H1 (cell line): ENCODE data around the gene HTATSF1. TPM values are rescaled to one million over a fixed set of nuclear protein-coding genes. Genes with fewer than 3 reads are reported as not detected.

Experiments
- CTCF ChIA-PET: fragments of 300-600 bp; sonication (Branson Sonifier 250); formaldehyde crosslinking; loops from one replicate; lab custom pipeline; 2021; ENCODE audit not compliant: partially characterized antibody; lab: Charles Lee
- POLR2A ChIA-PET: fragments of 300-600 bp; sonication (Branson Sonifier 250); formaldehyde crosslinking; loops from one replicate; lab custom pipeline; 2021; ENCODE audit warnings: inconsistent platforms; ENCODE audit not compliant: partially characterized antibody; lab: Charles Lee
- DNase-seq, 2 experiments: peaks; one replicate each; pipeline versions ENCODE4 v3.0.0 to v3.0.0-alpha.2; 2010 to 2022; ENCODE audit warnings: low spot score in 2 of 2, low read depth in 1 of 2, mixed read lengths in 1 of 2
- FAIRE-seq: peaks from 2 replicates; lab custom pipeline; 2011; peaks lifted over from hg19 to GRCh38; lab: Jason Lieb, UNC
- H2AFZ ChIP-seq: 2 replicates; pipeline ENCODE4 v1.8.1; 2012; ENCODE audit warnings: low read length, inconsistent platforms
- H2AK5ac ChIP-seq: 2 replicates; pipeline ENCODE4 v1.6.1; 2013; ENCODE audit warnings: low read depth, low read length
- H2BK120ac ChIP-seq: replicated peaks from 2 replicates; pipeline ENCODE3; 2013; ENCODE audit warnings: low read depth, low read length, inconsistent platforms
- H2BK12ac ChIP-seq: 2 replicates; pipeline ENCODE4 v1.6.1; 2013; ENCODE audit warnings: low read depth, low read length
- H2BK15ac ChIP-seq: 2 replicates; pipeline ENCODE4 v1.6.1; 2013; ENCODE audit warnings: low read length
- H2BK20ac ChIP-seq: 2 replicates; pipeline ENCODE4 v1.6.1; 2013; ENCODE audit warnings: low read length
- H2BK5ac ChIP-seq: 2 replicates; pipeline ENCODE4 v1.6.1; 2013; ENCODE audit warnings: low read depth, low read length
- H3K14ac ChIP-seq: 2 replicates; pipeline ENCODE4 v1.6.1; 2013; ENCODE audit warnings: inconsistent platforms; ENCODE audit not compliant: insufficient read length
- H3K18ac ChIP-seq: 2 replicates; pipeline ENCODE4 v1.6.1; 2013; ENCODE audit warnings: low read length; ENCODE audit errors: extremely low read depth
- H3K23ac ChIP-seq: 2 replicates; pipeline ENCODE4 v1.6.1; 2013; ENCODE audit warnings: inconsistent platforms; ENCODE audit not compliant: insufficient read length
- H3K23me2 ChIP-seq: 2 replicates; pipeline ENCODE4 v1.6.1; 2013; ENCODE audit warnings: low read depth, low read length
- H3K27ac ChIP-seq: 2 replicates; pipeline ENCODE4 v1.6.1; 2011; ENCODE audit warnings: low read depth, low read length, inconsistent platforms
- H3K27me3 ChIP-seq, 4 experiments: replicated peaks in 1 of 4; 1 replicate in 1 of 4; 2 replicates in 3 of 4; pipeline versions ENCODE4 v1.6.1 to v1.8.1; 2011 to 2013; ENCODE audit warnings: low read length in 3 of 4, mild to moderate bottlenecking in 3 of 4, inconsistent platforms in 2 of 4, mixed read lengths in 2 of 4, moderate library complexity in 1 of 4; ENCODE audit not compliant: control insufficient read depth in 3 of 4, insufficient read depth in 3 of 4; ENCODE audit errors: extremely low read depth in 1 of 4
- H3K36me3 ChIP-seq, 4 experiments: 2 replicates each; pipeline versions ENCODE4 v1.6.1 to v1.8.1; 2011 to 2013; ENCODE audit warnings: mild to moderate bottlenecking in 4 of 4, low read length in 3 of 4, moderate library complexity in 2 of 4, control low read depth in 1 of 4, inconsistent platforms in 1 of 4; ENCODE audit not compliant: insufficient read depth in 4 of 4, control insufficient read depth in 2 of 4
- H3K4ac ChIP-seq: replicated peaks from 2 replicates; pipeline ENCODE3; 2013; ENCODE audit warnings: low read length, low read depth, mixed read lengths, inconsistent platforms; ENCODE audit not compliant: insufficient read length
- H3K4me1 ChIP-seq, 4 experiments: replicated peaks in 1 of 4; 1 replicate in 1 of 4; 2 replicates in 3 of 4; pipeline versions ENCODE4 v1.6.1 to v1.8.1; 2011 to 2013; ENCODE audit warnings: low read length in 3 of 4, inconsistent platforms in 2 of 4, mixed read lengths in 1 of 4; ENCODE audit not compliant: insufficient read depth in 4 of 4, control insufficient read depth in 3 of 4
- H3K4me2 ChIP-seq, 2 experiments: 2 replicates each; pipeline versions ENCODE4 v1.6.1 to v1.8.1; 2011 to 2013; ENCODE audit warnings: low read depth in 2 of 2, low read length in 2 of 2, control low read depth in 1 of 2, inconsistent platforms in 1 of 2, mild to moderate bottlenecking in 1 of 2; ENCODE audit not compliant: insufficient read depth in 1 of 2
- H3K4me3 ChIP-seq, 4 experiments: fragments of 200-600, 300-600 bp in 1 of 4; sonication (generic), shearing (Covaris generic), sonication (Bioruptor Twin) in 1 of 4; 2 replicates each; pipeline versions ENCODE4 v1.5.1 to v1.8.1; 2011 to 2016; ENCODE audit warnings: low read length in 4 of 4, low read depth in 3 of 4, control low read depth in 2 of 4, inconsistent platforms in 2 of 4, mild to moderate bottlenecking in 2 of 4, mixed read lengths in 1 of 4, moderate library complexity in 1 of 4; ENCODE audit not compliant: insufficient read depth in 2 of 4; ENCODE audit errors: extremely low read depth in 1 of 4
- H3K56ac ChIP-seq: replicated peaks from 2 replicates; pipeline ENCODE3; 2013; ENCODE audit warnings: low read depth, mild to moderate bottlenecking, mixed read lengths, low read length, inconsistent platforms; ENCODE audit not compliant: insufficient read length
- H3K79me1 ChIP-seq: 2 replicates; pipeline ENCODE4 v1.6.1; 2013; ENCODE audit warnings: low read depth, low read length, control low read depth
- H3K79me2 ChIP-seq, 2 experiments: 2 replicates each; pipeline versions ENCODE4 v1.6.1 to v1.8.1; 2012 to 2013; ENCODE audit warnings: low read length in 2 of 2, mild to moderate bottlenecking in 2 of 2, inconsistent platforms in 1 of 2; ENCODE audit not compliant: insufficient read depth in 2 of 2, control insufficient read depth in 1 of 2
- H3K9ac ChIP-seq, 4 experiments: replicated peaks in 1 of 4; 1 replicate in 1 of 4; 2 replicates in 3 of 4; pipeline versions ENCODE4 v1.6.1 to v1.8.1; 2011 to 2013; ENCODE audit warnings: low read depth in 3 of 4, low read length in 3 of 4, control low read depth in 2 of 4, mild to moderate bottlenecking in 2 of 4, moderate library complexity in 2 of 4, inconsistent platforms in 1 of 4; ENCODE audit errors: extremely low read depth in 1 of 4
- H3K9me3 ChIP-seq, 2 experiments: 2 replicates each; pipeline versions ENCODE4 v1.6.1 to v1.8.1; 2012 to 2013; ENCODE audit warnings: mild to moderate bottlenecking in 2 of 2, moderate library complexity in 2 of 2, control low read depth in 1 of 2, inconsistent platforms in 1 of 2, low read depth in 1 of 2, low read length in 1 of 2, mixed read lengths in 1 of 2; ENCODE audit not compliant: insufficient read depth in 2 of 2
- H4K20me1 ChIP-seq, 2 experiments: replicated peaks in 1 of 2; 2 replicates each; pipeline versions ENCODE3 to v1.8.1; 2011 to 2013; ENCODE audit warnings: inconsistent platforms in 2 of 2, low read length in 2 of 2, mild to moderate bottlenecking in 1 of 2; ENCODE audit not compliant: insufficient read depth in 2 of 2, control insufficient read depth in 1 of 2
- H4K5ac ChIP-seq: 2 replicates; pipeline ENCODE4 v1.6.1; 2013; ENCODE audit warnings: low read length, low read depth, mixed read lengths, inconsistent platforms; ENCODE audit not compliant: insufficient read length
- H4K8ac ChIP-seq: 2 replicates; pipeline ENCODE4 v1.8.0; 2013; ENCODE audit warnings: mild to moderate bottlenecking, moderate library complexity, low read length, inconsistent platforms; ENCODE audit not compliant: insufficient read depth; ENCODE audit errors: extremely low read depth
- H4K91ac ChIP-seq: replicated peaks from 2 replicates; pipeline ENCODE3; 2013; ENCODE audit warnings: low read length, mixed read lengths, inconsistent platforms; ENCODE audit not compliant: insufficient read length
- ASH2L ChIP-seq: fragments of 200-600, 300-600 bp; sonication (generic); IDR thresholded peaks from one replicate; pipeline ENCODE4 v1.7.1; 2017; ENCODE audit warnings: low read length
- BRCA1 ChIP-seq: IDR thresholded peaks from 2 replicates; pipeline ENCODE4 v1.6.1; 2012; ENCODE audit warnings: low read depth, low read length, improper control_type of control experiment
- CBX8 ChIP-seq: fragments of 300-800, 300-1000 bp; sonication (generic); IDR thresholded peaks from 2 replicates; pipeline ENCODE4 v1.7.1; 2016; ENCODE audit warnings: low read depth, low read length, borderline replicate concordance
- EGR1 ChIP-seq: IDR thresholded peaks from 2 replicates; pipeline ENCODE4 v1.6.1; 2011; ENCODE audit warnings: low read depth, low read length, borderline replicate concordance
- MAFK ChIP-seq: IDR thresholded peaks from 2 replicates; pipeline ENCODE4 v1.6.1; 2012; ENCODE audit warnings: low read depth, mild to moderate bottlenecking, improper control_type of control experiment, low read length
- POLR2AphosphoS5 ChIP-seq: IDR thresholded peaks from 2 replicates; pipeline ENCODE4 v1.6.1; 2011; ENCODE audit warnings: low read depth, low read length
- RFX5 ChIP-seq: IDR thresholded peaks from 2 replicates; pipeline ENCODE4 v1.6.1; 2011; ENCODE audit warnings: low read depth, low read length, improper control_type of control experiment, borderline replicate concordance
- SAP30 ChIP-seq: fragments of 300-600 bp; sonication (generic); IDR thresholded peaks from 2 replicates; pipeline ENCODE4 v1.7.1; 2012; ENCODE audit warnings: low read length, moderate library complexity, mild to moderate bottlenecking, inconsistent platforms; ENCODE audit not compliant: insufficient read depth, insufficient replicate concordance
- WGBS, 2 experiments: shearing (Covaris generic) in 1 of 2; methylation state at CpG; one replicate each; pipeline versions ENCODE4 v1.1.6 to v1.1.7; 2013 to 2015; ENCODE audit warnings: low lambda C conversion rate in 2 of 2, mixed read lengths in 2 of 2, inconsistent platforms in 1 of 2, low coverage in 1 of 2, missing lambda C conversion rate in 1 of 2; ENCODE audit not compliant: insufficient replicate concordance in 2 of 2, insufficient coverage in 1 of 2, insufficient read length in 1 of 2; ENCODE audit errors: extremely low coverage in 1 of 2, missing lambda C conversion rate in 1 of 2; 5-methylcytosine and 5-hydroxymethylcytosine counted together
- polyA plus RNA-seq, 7 experiments: library from polyadenylated mRNA; depleted of rRNA in 3 of 7; stranded (reverse) in 5 of 7; unstranded in 2 of 7; fragments of >200 nt in 5 of 7; fragments of 200-250 nt in 2 of 7; gene quantifications; 1 replicate in 5 of 7; 2 replicates in 1 of 7; 4 replicates in 1 of 7; pipeline versions ENCODE4 v1.2.1 to v1.2.3, GENCODE V29; 2011 to 2013; ENCODE audit warnings: missing spikeins in 2 of 7, mixed read lengths in 2 of 7
- total RNA-seq: library from RNA; stranded (reverse); fragmentation: NEBNext Ultra II Directional; extraction: Animal tissue kit (Norgen Biotek cat#: 25700); gene quantifications from 2 replicates; pipeline ENCODE4 v1.2.1, GENCODE V29; 2021
- TF ChIP-seq, protein P1 (sequence below), 3 experiments: IDR thresholded peaks; 1 replicate in 2 of 3; 2 replicates in 1 of 3; pipeline versions ENCODE4 v1.5.1 to v1.6.1; 2011; ENCODE audit warnings: low read length in 3 of 3, mild to moderate bottlenecking in 3 of 3, inconsistent platforms in 2 of 3, low read depth in 1 of 3, moderate library complexity in 1 of 3; ENCODE audit not compliant: insufficient read depth in 1 of 3; ENCODE audit errors: control extremely low read depth in 1 of 3

Gene HTATSF1
- total and polyA plus RNA-seq, 2 of the 8 experiments (the other 6 are each of a cell fraction or from before 2014, with no cell fraction given): 1.2 to 49.3 TPM

DNA sequence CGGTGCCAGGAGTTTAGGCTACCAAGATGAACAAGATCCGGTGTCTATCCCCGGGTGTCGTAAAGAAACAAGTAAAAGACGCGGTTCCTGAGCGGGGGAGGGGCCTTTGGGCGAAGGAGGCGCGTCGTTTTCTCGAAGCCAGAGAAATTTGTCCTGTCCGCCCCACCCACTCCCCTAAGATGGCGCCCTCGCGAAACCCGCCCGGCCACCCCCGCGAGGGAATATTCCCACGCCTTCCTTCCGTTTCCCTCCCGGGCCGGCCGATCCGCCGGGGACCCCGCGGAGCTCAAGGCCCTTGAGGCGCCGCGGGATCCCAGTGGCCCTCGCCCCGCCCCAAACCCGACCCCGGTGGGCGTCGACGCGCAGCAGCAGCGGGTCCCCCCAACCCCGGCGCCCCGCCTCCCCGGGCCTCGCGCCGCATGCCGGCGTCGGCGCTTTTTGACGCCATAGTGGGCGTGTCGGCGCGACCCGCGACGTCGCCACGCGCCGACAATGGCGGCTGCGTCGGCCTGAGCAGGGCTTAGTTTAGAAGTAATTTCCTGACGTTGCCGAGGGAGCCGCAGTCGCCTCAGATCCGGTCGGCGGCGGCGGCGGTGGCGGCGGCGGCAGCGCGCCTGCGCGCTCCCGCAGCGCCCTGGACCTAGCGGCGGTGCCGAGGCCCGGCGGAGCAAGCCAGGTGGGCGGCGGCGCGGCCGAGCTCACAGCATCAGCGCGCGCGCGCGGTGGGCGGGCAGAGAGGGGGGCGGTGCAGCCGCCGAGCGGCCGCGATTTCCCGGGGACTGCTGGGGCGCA, 432 bp upstream of the HTATSF1 start:
- peak overlapping the region; percentile 97; the same call in 1 of the 2 replicates for H4K8ac ChIP-seq
- no peak for FAIRE-seq
- H3K14ac ChIP-seq: no peak overlapping the region
- peaks cover 0 to 2% of the 10 kb centered on the region in 2 experiments for H4K20me1 ChIP-seq
- no peaks in the 10 kb centered on the region for H3K4me1 ChIP-seq
- peaks cover 0 to 19% of the 10 kb centered on the region in 2 experiments; a peak in 3 of 4 replicates for H3K79me2 ChIP-seq
- no peak overlapping the region for H2AK5ac ChIP-seq
- no peak overlapping the region for H3K23ac ChIP-seq
- H2BK120ac ChIP-seq: no peak overlapping the region
- H2BK5ac ChIP-seq: no peak overlapping the region
- no peaks in the 10 kb centered on the region for H3K79me1 ChIP-seq
- H2AFZ ChIP-seq: 0 out of 2 replicates have a peak overlapping the region, but pooled peaks have one; percentile 81
- peak overlapping the region; percentile 71 to 75 for H3K4me2 ChIP-seq
- no peaks in the 10 kb centered on the region for H3K23me2 ChIP-seq
- CTCF ChIA-PET: interaction anchor here (0.6 kb wide), 1 partner anchor 37 kb away, joined by 3 read pairs; no protein-coding TSS in a partner anchor
- H3K27me3 ChIP-seq: no peaks in the 10 kb centered on the region
- no peak overlapping the region; the same call in 1 of the 2 replicates for H2BK12ac ChIP-seq
- H3K4ac ChIP-seq: no peak overlapping the region
- 0% methylated on average over 14 of the region's 111 CpGs; no CpG with 5 or more reads in 1 of the 2 experiments for WGBS, 2 experiments
- H3K56ac ChIP-seq: no peak overlapping the region
- H4K5ac ChIP-seq: peak overlapping the region; percentile 60
- peak overlapping the region; percentile 83 for H3K27ac ChIP-seq
- H3K4me3 ChIP-seq: peak overlapping the region; percentile 74 to 93 (median 81)
- H3K9ac ChIP-seq: peak overlapping the region; percentile 56 to 78 (median 68)
- H2BK20ac ChIP-seq: no peak overlapping the region
- H3K18ac ChIP-seq: no peak overlapping the region
- H2BK15ac ChIP-seq: no peak overlapping the region
- peak; percentile 41 to 72 for DNase-seq
- H3K36me3 ChIP-seq: peaks cover 4 to 21% (median 7%) of the 10 kb centered on the region in 4 experiments; a peak in 7 of 8 replicates
- POLR2A ChIA-PET: interaction anchor here (0.6 to 1.5 kb wide), 7 partner anchors 10 to 554 kb away, joined by 3 to 5 read pairs (median 3); no protein-coding TSS in a partner anchor
- H4K91ac ChIP-seq: no peak overlapping the region
- H3K9me3 ChIP-seq: no peaks in the 10 kb centered on the region
- TF ChIP-seq, protein P1, sequence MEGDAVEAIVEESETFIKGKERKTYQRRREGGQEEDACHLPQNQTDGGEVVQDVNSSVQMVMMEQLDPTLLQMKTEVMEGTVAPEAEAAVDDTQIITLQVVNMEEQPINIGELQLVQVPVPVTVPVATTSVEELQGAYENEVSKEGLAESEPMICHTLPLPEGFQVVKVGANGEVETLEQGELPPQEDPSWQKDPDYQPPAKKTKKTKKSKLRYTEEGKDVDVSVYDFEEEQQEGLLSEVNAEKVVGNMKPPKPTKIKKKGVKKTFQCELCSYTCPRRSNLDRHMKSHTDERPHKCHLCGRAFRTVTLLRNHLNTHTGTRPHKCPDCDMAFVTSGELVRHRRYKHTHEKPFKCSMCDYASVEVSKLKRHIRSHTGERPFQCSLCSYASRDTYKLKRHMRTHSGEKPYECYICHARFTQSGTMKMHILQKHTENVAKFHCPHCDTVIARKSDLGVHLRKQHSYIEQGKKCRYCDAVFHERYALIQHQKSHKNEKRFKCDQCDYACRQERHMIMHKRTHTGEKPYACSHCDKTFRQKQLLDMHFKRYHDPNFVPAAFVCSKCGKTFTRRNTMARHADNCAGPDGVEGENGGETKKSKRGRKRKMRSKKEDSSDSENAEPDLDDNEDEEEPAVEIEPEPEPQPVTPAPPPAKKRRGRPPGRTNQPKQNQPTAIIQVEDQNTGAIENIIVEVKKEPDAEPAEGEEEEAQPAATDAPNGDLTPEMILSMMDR (IDR thresholded peaks at IDR 0.05; ENCODE audit: control extremely low read depth in 1 of 3, insufficient read depth in 1 of 3, low read depth in 1 of 3, low read length in 3 of 3): no peak
- TF ChIP-seq POLR2AphosphoS5 (peak; percentile 46), CBX8 (no peak), ASH2L (no peak), SAP30 (no peak), MAFK (no peak), BRCA1 (no peak), EGR1 (no peak), RFX5 (no peak)
